ENCODE results near the gene GNAL.

Gene GNAL

GRCh38 chr18:11784674-11785304 lies 95.7 kb downstream of the GNAL start:
- Histone ChIP-seq H2BK120ac (ENCODE audit: low read depth, low read length) (no peak overlapping the region), H3K27me3 (ENCODE audit: control insufficient read depth in 3 of 3, insufficient read depth in 3 of 3, low read depth in 1 of 3, low read length in 3 of 3) (no peaks in the 10 kb centered on the region), H2BK15ac (ENCODE audit: low read length) (no peak overlapping the region), H3K9ac (ENCODE audit: low read depth, low read length, poor library complexity) (no peak overlapping the region), H3K9me3 (replicated peaks in 1 of 2; ENCODE audit: control insufficient read depth in 2 of 2, insufficient read depth in 1 of 2, low read depth in 1 of 2, low read length in 2 of 2) (no peaks in the 10 kb centered on the region), H4K91ac (ENCODE audit: low read depth, low read length, poor library complexity) (no peak overlapping the region), H2BK5ac (ENCODE audit: low read length) (no peak overlapping the region), H3K18ac (ENCODE audit: low read length) (no peak overlapping the region), H3K4me3 (ENCODE audit: low read length in 2 of 2) (no peak overlapping the region), H2BK12ac (ENCODE audit: low read length) (no peak overlapping the region), H3K4me2 (ENCODE audit: insufficient read depth, low read length, poor library complexity, severe bottlenecking) (no peak overlapping the region), H2AFZ (ENCODE audit: low read length) (peak overlapping the region; percentile 87), H4K8ac (ENCODE audit: low read depth, low read length) (no peak overlapping the region), H3K27ac (replicated peaks; ENCODE audit: low read length) (no peak overlapping the region), H3K23ac (ENCODE audit: low read depth, low read length, poor library complexity) (no peak overlapping the region), H3K36me3 (replicated peaks in 1 of 2; ENCODE audit: control insufficient read depth in 2 of 2, insufficient read depth in 2 of 2, low read length in 2 of 2) (no peaks in the 10 kb centered on the region), H3K4ac (ENCODE audit: low read length) (no peak overlapping the region), H2AK5ac (ENCODE audit: low read depth, low read length) (no peak overlapping the region), H3K14ac (ENCODE audit: low read length) (no peak overlapping the region), H3K4me1 (ENCODE audit: control insufficient read depth in 2 of 2, insufficient read depth in 1 of 2, low read depth in 1 of 2, low read length in 2 of 2) (peaks cover 21 to 33% of the 10 kb centered on the region in 2 donors), H3K79me1 (ENCODE audit: low read depth, low read length) (no peaks in the 10 kb centered on the region)
- WGBS, 2 donors (ENCODE audit: extremely low coverage in 2 of 2, insufficient read length in 2 of 2, insufficient replicate concordance in 1 of 2): no CpG with 5 or more reads among the region's 6 CpGs
- no peak for DNase-seq (ENCODE audit: low spot score)

DNA sequence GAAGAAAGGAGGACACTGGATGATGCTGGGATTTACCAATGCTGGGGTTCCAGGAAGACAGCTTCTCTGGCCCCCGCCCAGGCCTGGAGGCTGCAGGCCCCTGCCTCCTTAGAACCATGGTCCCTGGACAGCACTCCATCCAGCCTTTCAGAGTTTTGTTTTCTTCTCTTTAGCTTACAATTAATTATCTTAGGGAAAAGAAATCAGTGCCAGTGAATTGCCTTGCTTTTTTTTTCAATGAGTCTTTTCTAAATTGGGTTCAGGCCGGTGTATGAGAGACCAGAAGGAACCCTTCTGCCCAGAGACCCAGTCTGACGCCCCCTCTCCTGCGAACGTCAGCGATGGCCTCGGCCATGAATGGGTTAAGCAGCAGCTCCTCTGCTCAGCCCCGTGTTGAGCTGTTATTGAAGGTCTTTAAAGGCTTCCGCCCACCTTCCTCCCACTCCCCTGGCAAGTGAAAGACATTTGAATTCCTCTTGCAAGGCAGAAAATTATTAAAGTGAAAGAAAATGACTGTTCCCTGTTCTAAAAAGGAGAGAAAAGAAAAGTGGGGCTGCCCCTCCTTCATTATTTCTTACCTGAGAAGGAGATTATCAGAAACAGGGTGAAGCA lies 96.5 kb downstream of the GNAL start:
- Histone ChIP-seq H2BK12ac (ENCODE audit: low read length) (no peak overlapping the region), H3K9ac (ENCODE audit: low read depth, low read length, poor library complexity) (no peak overlapping the region), H2AFZ (ENCODE audit: low read length) (peak overlapping the region; percentile 87), H3K27ac (replicated peaks; ENCODE audit: low read length) (peak overlapping the region; percentile 44), H3K4me1 (ENCODE audit: control insufficient read depth in 2 of 2, insufficient read depth in 1 of 2, low read depth in 1 of 2, low read length in 2 of 2) (peaks cover 24 to 35% of the 10 kb centered on the region in 2 donors), H3K4me3 (ENCODE audit: low read length in 2 of 2) (no peak overlapping the region), H3K18ac (ENCODE audit: low read length) (no peak overlapping the region), H2BK120ac (ENCODE audit: low read depth, low read length) (no peak overlapping the region), H3K27me3 (ENCODE audit: control insufficient read depth in 3 of 3, insufficient read depth in 3 of 3, low read depth in 1 of 3, low read length in 3 of 3) (no peaks in the 10 kb centered on the region), H3K36me3 (replicated peaks in 1 of 2; ENCODE audit: control insufficient read depth in 2 of 2, insufficient read depth in 2 of 2, low read length in 2 of 2) (no peaks in the 10 kb centered on the region), H2BK5ac (ENCODE audit: low read length) (no peak overlapping the region), H3K23ac (ENCODE audit: low read depth, low read length, poor library complexity) (no peak overlapping the region), H3K14ac (ENCODE audit: low read length) (no peak overlapping the region), H4K91ac (ENCODE audit: low read depth, low read length, poor library complexity) (no peak overlapping the region), H2AK5ac (ENCODE audit: low read depth, low read length) (no peak overlapping the region), H3K4me2 (ENCODE audit: insufficient read depth, low read length, poor library complexity, severe bottlenecking) (no peak overlapping the region), H2BK15ac (ENCODE audit: low read length) (no peak overlapping the region), H4K8ac (ENCODE audit: low read depth, low read length) (no peak overlapping the region), H3K79me1 (ENCODE audit: low read depth, low read length) (no peaks in the 10 kb centered on the region), H3K4ac (ENCODE audit: low read length) (no peak overlapping the region), H3K9me3 (replicated peaks in 1 of 2; ENCODE audit: control insufficient read depth in 2 of 2, insufficient read depth in 1 of 2, low read depth in 1 of 2, low read length in 2 of 2) (no peaks in the 10 kb centered on the region)
- DNase-seq (ENCODE audit: low spot score): no peak
- no CpG with 5 or more reads among the region's 9 CpGs for WGBS, 2 donors (ENCODE audit: extremely low coverage in 2 of 2, insufficient read length in 2 of 2, insufficient replicate concordance in 1 of 2)

DNA sequence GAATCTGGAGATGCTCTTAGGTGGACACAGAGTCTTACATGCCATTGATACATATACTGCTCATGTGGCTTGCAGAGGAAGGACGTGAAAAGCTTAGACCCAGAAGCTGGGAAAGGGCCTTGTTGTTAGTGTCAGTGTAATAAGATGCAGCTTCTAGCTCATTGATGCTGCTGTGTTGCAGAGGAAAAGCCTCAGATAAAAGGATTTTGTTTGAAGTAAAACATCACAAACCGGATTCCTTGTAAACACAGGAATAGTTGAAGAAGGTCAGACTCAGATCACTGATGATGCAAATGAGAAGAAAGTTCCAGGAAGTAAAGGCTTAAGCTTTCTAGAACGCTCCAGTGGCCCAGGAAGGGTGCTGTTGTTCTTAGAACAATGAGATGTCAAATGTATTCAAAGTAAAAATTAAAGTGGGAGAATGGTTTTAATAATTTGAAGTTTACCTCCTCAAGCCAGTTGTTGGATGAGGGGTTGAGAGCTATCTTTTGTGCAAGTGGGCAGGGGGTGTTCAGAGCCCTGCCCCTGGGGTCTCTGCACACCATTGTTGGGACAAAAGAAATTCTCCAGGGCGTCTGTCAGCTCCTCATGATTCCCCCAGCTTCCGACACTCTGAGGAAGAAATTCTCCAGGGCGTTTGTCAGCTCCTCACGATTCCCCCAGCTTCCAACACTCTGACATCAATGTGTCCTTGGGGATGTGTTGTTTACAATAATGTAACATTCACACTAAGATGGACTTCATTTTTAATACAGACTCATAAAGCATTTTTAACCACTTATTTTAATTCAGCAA lies 100.8 kb downstream of the GNAL start:
- H3K9me3 ChIP-seq (replicated peaks in 1 of 2; ENCODE audit: control insufficient read depth in 2 of 2, insufficient read depth in 1 of 2, low read depth in 1 of 2, low read length in 2 of 2): no peaks in the 10 kb centered on the region
- no peak overlapping the region for H2AK5ac ChIP-seq (ENCODE audit: low read depth, low read length)
- no peaks in the 10 kb centered on the region for H3K36me3 ChIP-seq (replicated peaks in 1 of 2; ENCODE audit: control insufficient read depth in 2 of 2, insufficient read depth in 2 of 2, low read length in 2 of 2)
- H3K4ac ChIP-seq (ENCODE audit: low read length): no peak overlapping the region
- no peak overlapping the region for H2BK12ac ChIP-seq (ENCODE audit: low read length)
- H2AFZ ChIP-seq (ENCODE audit: low read length): peak overlapping the region; percentile 60
- H4K8ac ChIP-seq (ENCODE audit: low read depth, low read length): no peak overlapping the region
- no peak overlapping the region for H4K91ac ChIP-seq (ENCODE audit: low read depth, low read length, poor library complexity)
- H3K27me3 ChIP-seq (ENCODE audit: control insufficient read depth in 3 of 3, insufficient read depth in 3 of 3, low read depth in 1 of 3, low read length in 3 of 3): no peaks in the 10 kb centered on the region
- no peaks in the 10 kb centered on the region for H3K79me1 ChIP-seq (ENCODE audit: low read depth, low read length)
- H2BK5ac ChIP-seq (ENCODE audit: low read length): no peak overlapping the region
- no peak overlapping the region for H3K9ac ChIP-seq (ENCODE audit: low read depth, low read length, poor library complexity)
- H3K4me1 ChIP-seq (ENCODE audit: control insufficient read depth in 2 of 2, insufficient read depth in 1 of 2, low read depth in 1 of 2, low read length in 2 of 2): peaks cover 17 to 24% of the 10 kb centered on the region in 2 donors
- H3K4me3 ChIP-seq (ENCODE audit: low read length in 2 of 2): peak overlapping the region in 1 of 2 donors; percentile 1
- H3K23ac ChIP-seq (ENCODE audit: low read depth, low read length, poor library complexity): no peak overlapping the region
- H2BK120ac ChIP-seq (ENCODE audit: low read depth, low read length): no peak overlapping the region
- no peak overlapping the region for H3K14ac ChIP-seq (ENCODE audit: low read length)
- peak overlapping the region; percentile 49 for H3K27ac ChIP-seq (replicated peaks; ENCODE audit: low read length)
- no CpG with 5 or more reads among the region's 7 CpGs for WGBS, 2 donors (ENCODE audit: extremely low coverage in 2 of 2, insufficient read length in 2 of 2, insufficient replicate concordance in 1 of 2)
- H3K18ac ChIP-seq (ENCODE audit: low read length): no peak overlapping the region
- H3K4me2 ChIP-seq (ENCODE audit: insufficient read depth, low read length, poor library complexity, severe bottlenecking): no peak overlapping the region
- no peak overlapping the region for H2BK15ac ChIP-seq (ENCODE audit: low read length)
- no peak for DNase-seq (ENCODE audit: low spot score)

- no peaks in the 10 kb centered on the region for H3K9me3 ChIP-seq (replicated peaks in 1 of 2; ENCODE audit: control insufficient read depth in 2 of 2, insufficient read depth in 1 of 2, low read depth in 1 of 2, low read length in 2 of 2)
- peaks cover 13 to 14% of the 10 kb centered on the region in 2 donors for H3K4me1 ChIP-seq (ENCODE audit: control insufficient read depth in 2 of 2, insufficient read depth in 1 of 2, low read depth in 1 of 2, low read length in 2 of 2)
- no peak overlapping the region for H2AFZ ChIP-seq (ENCODE audit: low read length)
- H3K36me3 ChIP-seq (replicated peaks in 1 of 2; ENCODE audit: control insufficient read depth in 2 of 2, insufficient read depth in 2 of 2, low read length in 2 of 2): no peaks in the 10 kb centered on the region
- H3K9ac ChIP-seq (ENCODE audit: low read depth, low read length, poor library complexity): no peak overlapping the region
- no peaks in the 10 kb centered on the region for H3K27me3 ChIP-seq (ENCODE audit: control insufficient read depth in 3 of 3, insufficient read depth in 3 of 3, low read depth in 1 of 3, low read length in 3 of 3)
- no CpG with 5 or more reads among the region's 3 CpGs for WGBS, 2 donors (ENCODE audit: extremely low coverage in 2 of 2, insufficient read length in 2 of 2, insufficient replicate concordance in 1 of 2)
- no peak overlapping the region for H3K27ac ChIP-seq (replicated peaks; ENCODE audit: low read length)
- no peak for DNase-seq (ENCODE audit: low spot score)
- H2BK120ac ChIP-seq (ENCODE audit: low read depth, low read length): no peak overlapping the region
- H4K8ac ChIP-seq (ENCODE audit: low read depth, low read length): no peak overlapping the region
- no peak overlapping the region for H3K18ac ChIP-seq (ENCODE audit: low read length)
- H3K4me3 ChIP-seq (ENCODE audit: low read length in 2 of 2): no peak overlapping the region
- H3K14ac ChIP-seq (ENCODE audit: low read length): no peak overlapping the region
- H3K4ac ChIP-seq (ENCODE audit: low read length): no peak overlapping the region
- H2BK15ac ChIP-seq (ENCODE audit: low read length): no peak overlapping the region
- no peak overlapping the region for H3K4me2 ChIP-seq (ENCODE audit: insufficient read depth, low read length, poor library complexity, severe bottlenecking)
- H2BK12ac ChIP-seq (ENCODE audit: low read length): no peak overlapping the region
- no peaks in the 10 kb centered on the region for H3K79me1 ChIP-seq (ENCODE audit: low read depth, low read length)
- H2BK5ac ChIP-seq (ENCODE audit: low read length): no peak overlapping the region
- no peak overlapping the region for H2AK5ac ChIP-seq (ENCODE audit: low read depth, low read length)
- no peak overlapping the region for H3K23ac ChIP-seq (ENCODE audit: low read depth, low read length, poor library complexity)
- no peak overlapping the region for H4K91ac ChIP-seq (ENCODE audit: low read depth, low read length, poor library complexity)
These were observed 102.1 kb downstream of the GNAL start for GRCh38 chr18:11791131-11791530.

Data from neuronal stem cell (in vitro differentiated cells).